GM21576 (cell line): ENCODE measurements around the gene NRDE2.
"Not testable (repeated sequence)": the region's sequence is repeated elsewhere in the genome, so short reads cannot be mapped to it uniquely, and the experiment has no call there.

Experiments used
- ATAC-seq: cut with Tn5 transposase; IDR thresholded peaks from one replicate; pipeline ENCODE4 v1.9.1; 2021; ENCODE audit warnings: mild to moderate bottlenecking, moderate library complexity; ENCODE audit not compliant: unreplicated experiment

The NRDE2 gene

DNA sequence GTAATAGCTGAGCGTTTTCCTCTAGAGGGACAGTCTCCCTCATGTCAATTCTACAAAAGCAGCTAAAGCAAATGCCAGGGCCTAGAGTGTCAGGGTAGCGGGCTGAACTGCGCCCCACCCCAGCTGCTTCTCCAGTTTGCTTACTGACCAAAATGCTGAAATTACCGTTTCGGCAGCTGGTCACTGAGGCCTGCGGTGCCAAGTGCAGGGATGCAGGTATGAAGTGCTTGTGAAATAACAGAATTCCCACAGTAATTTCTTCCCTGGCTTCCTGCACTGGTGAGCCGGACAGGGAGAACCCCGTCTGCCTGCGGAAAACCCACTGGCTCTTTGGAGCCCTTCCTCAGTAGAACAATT, 56.3 kb downstream of the NRDE2 start:
- no peak for ATAC-seq

- ATAC-seq, result no peak
Measured at GRCh38 chr14:90274808-90275457, 56.8 kb downstream of the NRDE2 start.

DNA sequence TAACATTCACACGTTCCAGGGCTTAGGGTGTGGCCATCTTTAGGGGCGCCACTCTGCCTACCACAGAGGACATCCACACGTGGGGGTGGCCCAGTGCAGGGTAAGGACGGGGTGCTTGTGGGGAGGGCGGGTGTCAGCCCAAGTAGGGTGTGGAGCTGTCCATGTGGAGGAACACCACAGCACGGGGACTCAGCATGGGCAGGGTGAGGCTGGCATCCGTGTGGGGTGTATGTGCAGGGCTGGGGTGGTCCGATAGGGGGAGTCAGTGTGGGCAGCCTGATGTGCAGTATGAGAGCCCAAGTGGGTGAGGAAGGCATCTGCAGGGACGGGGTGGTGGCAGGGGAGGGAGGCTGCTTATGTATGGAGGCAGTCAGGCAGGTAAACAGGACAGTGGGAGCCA, 57.7 kb downstream of the NRDE2 start:
- ATAC-seq, result no peak

GRCh38 chr14:90273532-90273931, 58.2 kb downstream of the NRDE2 start:
- no peak for ATAC-seq

DNA sequence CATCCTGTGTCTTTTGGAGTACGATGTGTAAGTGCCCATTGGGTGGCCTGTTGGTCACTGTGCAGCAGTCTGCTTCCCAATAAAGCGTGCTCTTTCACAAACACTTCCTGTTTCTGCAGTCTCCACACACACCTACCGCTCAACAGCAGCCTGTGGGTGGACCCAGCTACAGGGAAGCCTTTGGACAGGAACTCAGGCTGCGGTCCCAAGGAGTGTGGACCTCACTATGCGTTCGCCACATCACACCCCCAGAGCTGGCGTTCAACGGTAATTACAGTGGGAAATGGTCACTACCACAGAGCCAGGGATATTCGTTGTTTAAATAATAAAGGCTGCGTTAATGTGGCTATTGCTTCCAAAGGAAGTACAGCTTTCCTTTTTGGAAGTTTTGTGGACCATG, 59.2 kb downstream of the NRDE2 start:
- no peak for ATAC-seq

- no peak for ATAC-seq
Measured at GRCh38 chr14:90268420-90268819, 63.3 kb downstream of the NRDE2 start.

GRCh38 chr14:90266441-90267154, 65.1 kb downstream of the NRDE2 start:
- no peak for ATAC-seq

DNA sequence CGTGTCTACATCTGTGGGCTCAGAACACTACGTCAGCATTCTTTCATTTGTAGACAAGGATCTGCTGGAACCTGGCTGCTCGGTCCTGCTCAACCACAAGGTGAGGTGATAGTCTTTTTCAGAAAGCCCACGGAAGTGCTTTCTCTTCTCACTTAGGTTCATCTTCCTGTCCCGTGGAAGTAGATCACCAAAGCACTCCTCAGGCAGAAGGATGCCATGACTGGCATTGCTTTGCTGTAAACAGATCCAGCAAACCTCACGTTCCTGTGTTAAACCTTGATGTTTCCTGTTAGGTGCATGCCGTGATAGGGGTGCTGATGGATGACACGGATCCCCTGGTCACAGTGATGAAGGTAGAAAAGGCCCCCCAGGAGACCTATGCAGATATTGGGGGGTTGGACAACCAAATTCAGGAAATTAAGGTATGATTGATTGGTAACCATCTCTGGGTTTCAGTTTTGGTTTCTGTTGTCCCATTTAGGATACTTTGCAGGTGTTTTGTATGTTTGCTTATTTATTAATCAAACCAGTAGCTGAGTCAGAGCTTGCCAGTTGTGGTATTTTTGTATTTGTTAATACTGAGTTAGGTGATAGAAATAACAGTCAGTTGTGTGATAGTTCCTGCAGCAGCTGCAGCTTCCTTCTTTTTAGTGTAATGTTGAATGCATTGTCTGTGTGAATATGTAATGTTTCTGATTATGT, 67.8 kb downstream of the NRDE2 start:
- ATAC-seq, result peak; percentile 80

DNA sequence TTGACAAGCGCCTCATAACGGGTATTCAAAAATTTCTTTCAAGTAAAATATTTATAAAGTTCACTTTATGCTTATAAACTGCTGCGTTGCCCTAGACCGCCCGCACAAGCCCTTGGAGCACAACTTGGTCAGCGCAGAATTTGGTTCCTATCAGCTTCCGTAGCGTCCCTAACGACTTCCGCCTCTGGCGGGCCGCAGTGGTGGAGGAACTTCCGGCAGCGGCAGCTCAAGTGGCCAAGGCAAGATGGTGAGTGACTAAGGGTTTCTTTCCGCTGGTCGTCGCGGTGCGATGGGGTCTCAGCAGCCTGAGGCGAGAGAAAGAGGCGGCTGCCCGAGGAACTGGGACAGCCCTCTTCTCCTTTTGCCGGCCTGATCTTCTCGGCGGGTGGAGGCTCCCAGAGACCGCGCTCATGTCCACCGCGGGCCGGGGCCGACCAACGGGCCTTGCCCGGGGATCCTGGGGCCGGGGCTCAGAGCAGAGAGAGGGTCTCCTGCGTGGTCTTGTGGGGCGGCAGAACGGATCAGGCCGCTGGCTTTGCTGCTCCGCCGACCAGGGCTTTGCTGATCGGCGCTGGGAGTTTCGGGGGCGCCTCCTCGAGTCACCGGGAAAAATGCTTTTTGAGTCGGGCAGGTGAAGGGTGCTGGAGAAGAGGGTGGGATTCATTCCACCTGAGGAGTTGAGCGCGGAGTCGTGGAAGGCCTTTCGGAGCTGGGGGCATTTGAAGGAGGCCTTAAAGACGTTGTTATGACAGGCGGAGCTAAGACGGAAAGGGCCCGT, 75.2 kb downstream of the NRDE2 start, which contains the start of gene PSMC1:
Gene PSMC1, plus strand, starts transcription at position 200 of the 778 bp plus-strand sequence. Its CDS starts 45 bp downstream, at position 245.
- peak; percentile 92 for ATAC-seq

DNA sequence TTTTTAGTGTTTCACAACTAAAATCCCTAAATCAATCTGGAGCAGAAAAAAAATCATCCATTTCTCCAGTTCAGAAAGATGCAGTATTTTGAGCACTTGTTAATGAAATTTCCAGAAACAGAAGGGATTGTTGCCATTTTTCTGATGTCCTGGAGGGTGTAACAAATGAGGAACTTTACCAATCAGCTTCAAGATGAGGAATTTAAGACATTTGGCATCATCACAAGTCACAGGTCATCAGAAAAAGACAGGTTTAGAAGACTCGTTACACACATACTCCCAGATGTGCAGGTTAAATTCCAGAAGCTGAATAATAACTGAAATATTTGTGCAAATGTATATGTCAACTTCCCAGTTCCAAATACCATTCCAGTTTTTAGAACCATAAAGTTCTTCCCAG, 75.9 kb downstream of the NRDE2 start:
- no peak for ATAC-seq

GRCh38 chr14:90253826-90254225, 77.9 kb downstream of the NRDE2 start:
- ATAC-seq, result no peak

DNA sequence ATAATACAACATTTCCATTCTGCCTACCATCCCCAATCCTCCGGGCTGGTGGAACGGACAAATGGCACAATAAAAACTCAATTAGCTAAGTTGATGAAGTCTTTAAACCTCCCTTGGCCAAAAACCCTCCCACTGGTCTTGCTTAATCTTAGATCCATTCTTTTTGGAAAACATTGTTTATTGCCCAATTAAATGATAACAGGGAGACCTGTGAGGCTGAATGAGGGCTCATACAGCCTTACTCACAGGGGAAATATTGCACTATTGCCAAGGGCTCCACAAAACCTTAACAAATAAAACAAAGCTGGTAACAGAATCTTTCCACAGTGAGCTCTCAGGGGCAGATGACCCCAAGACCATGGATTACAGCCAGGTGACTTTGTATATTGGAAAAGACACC, 83.1 kb downstream of the NRDE2 start:
- ATAC-seq, result no peak

- not testable (repeated sequence) for ATAC-seq
Measured at GRCh38 chr14:90247441-90247840, 84.3 kb downstream of the NRDE2 start.

DNA sequence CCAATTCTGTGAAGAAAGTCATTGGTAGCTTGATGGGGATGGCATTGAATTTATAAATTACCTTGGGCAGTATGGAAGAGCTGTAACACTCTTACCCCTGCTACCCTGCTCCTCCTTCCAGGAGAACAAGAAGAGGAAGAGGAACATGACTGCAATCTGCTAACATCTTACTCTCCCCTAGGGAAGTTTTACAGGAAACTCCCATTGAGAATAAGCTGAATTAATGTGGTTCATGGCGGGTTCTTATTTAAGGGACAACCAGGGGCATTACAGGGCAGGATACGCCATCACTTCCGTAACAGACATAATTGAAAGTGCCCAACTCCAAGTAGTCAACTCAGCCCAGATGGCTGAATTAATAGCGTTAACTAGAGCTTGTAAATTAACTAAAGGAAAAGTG, 84.8 kb downstream of the NRDE2 start:
- ATAC-seq, result no peak

DNA sequence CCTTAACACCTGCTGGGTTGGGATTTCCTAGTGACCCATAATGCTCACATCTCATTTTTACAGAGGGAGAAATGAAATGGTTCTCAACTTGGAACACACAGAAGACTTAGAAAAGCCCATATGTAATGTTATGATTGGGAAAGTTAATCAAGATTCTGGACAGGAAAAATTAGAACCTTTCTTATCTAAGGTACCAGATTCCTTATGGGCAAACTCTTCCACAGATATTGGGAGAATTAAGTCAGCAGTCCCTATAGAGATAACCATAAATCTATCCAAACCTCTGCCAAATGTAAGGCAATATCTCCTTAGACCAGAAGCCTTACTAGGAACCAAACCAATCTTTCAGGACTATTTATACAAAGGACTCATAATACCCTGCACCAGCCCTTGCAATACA, 89.3 kb downstream of the NRDE2 start:
- ATAC-seq, result no peak

- ATAC-seq, result no peak
Measured at GRCh38 chr14:90239139-90239538, 92.6 kb downstream of the NRDE2 start.

DNA sequence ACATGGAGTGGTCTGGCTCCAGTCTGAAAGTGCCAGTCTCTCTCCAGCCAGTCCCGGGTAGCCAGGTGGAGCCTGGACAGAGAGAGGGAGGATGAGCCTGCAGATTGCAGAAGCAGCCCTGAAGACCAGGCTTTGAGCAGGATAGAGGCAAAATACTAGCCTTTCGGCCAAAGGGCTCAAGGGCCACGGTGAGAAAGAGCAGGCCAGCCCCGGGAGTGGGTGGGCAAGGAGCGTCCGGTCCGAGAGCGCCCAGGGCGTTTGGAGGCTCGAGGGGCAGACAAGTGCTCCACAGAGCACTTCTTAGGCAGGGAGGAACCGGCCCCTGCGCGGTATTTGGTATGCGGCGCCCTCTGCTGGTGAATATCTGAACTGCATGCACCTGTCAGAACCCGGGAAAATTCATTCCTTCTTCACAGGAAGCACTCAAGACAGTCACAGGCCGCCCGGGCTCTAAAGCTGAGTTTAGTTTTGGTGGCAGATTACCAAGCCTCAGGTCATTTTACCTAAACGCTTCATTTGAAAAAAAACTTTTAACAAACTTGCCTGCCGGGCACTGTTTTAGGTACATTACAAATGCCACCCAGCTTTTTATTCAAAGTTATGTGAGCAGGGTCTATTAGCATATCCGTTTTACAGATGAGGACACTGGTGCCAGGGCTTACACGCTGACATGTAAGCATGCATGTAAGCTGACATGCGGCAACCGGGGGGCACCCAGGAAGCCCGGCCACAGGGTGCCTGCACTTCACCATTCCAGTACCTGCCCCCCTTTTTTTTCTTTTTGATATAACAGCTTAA, 96.4 kb downstream of the NRDE2 start:
- peak; percentile 79 for ATAC-seq

DNA sequence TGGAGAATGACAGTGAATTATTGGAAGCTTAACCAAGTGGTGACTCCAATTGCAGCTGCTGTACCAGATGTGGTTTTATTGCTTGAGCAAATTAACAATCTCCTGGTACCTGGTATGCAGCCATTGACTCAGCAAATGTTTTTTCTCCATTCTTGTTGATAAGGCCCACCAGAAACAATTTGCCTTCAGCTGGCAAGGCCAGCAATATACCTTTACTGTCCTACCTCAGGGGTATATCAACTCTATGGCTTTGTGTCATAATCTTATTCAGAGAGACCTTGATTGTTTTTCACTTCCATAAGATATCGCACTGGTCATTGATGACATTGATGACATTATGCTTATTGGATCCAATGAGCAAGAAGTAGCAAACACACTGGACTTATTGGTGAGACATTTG, 101.8 kb downstream of the NRDE2 start:
- ATAC-seq, result not testable (repeated sequence)

DNA sequence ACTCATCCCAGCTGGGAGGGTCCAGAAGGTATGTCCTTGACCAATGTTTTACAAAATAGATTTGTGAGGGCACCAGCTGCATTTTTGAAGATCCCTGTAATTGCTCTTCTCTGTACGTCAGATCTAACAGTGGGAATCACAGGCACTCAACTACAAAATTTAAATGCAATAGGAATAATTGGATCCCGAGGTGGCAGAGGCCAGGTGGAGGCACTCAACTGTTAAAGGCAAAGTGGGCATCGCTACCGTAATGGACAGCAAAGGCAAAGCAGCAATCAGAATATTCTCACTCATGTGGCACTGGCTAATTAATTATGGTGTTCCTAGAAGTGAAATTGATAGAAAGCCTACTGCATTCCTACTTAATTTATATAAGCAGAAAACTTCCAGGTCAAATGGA, 103.3 kb downstream of the NRDE2 start:
- ATAC-seq, result no peak
